ENCODE data around the gene APOBEC3A.

APOBEC3A gene

DNA sequence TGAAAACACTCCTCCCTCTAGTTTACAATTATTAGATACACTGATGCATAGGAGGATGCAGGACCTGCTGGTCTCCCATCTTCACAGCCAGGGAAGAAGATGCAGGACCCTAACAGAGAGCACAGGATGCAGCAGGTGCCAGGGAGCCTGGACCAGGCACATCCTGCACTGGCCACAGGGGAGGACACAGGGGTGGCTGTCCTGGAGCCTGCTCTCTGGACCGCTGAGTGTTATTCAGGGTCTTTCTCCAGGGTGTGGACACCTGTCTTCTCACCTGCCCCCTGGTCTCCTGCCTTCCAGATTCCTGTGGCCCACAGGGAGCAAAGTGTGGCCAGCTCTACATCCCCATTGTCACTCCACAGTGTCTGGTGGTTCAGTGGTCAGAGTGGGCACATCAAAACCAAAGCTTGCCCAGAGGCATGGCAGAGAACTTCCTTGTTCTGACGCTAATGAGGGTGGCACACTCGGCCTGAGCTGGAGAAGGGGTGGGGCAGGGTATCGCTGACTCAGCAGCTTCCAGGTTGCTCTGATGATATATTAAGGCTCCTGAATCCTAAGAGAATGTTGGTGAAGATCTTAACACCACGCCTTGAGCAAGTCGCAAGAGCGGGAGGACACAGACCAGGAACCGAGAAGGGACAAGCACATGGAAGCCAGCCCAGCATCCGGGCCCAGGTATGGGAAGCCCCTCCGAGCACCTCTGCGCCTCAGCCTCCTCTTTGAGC lies at the start of gene APOBEC3A:
TSS of gene APOBEC3A (plus strand) at position 564 of the 725 bp plus-strand sequence. CDS start at position 647, 83 bp downstream.
- DNase-seq (ENCODE audit: low read depth in 3 of 3) = no peak

DNA sequence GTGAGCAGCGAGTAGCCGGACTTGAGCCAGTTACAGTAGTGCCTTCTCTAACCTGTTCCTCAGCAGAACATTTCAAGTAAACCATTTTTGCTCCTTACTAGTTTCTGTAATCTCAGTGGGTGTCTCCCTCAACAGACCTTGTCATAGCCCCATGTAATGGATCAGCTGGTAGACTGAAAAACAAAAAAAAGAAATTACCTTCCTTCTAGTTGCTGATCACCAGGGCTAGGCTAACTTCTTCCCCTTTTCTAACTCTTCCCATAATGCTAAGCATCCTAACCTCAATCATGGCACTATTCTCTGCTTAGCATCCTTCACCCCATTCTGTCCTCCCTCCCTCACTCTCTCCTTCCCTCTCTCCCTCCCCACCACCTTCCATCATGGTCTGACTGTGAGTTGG lies 49.6 kb upstream of the APOBEC3A start:
- DNase-seq (ENCODE audit: low read depth in 3 of 3) = no peak

DNA sequence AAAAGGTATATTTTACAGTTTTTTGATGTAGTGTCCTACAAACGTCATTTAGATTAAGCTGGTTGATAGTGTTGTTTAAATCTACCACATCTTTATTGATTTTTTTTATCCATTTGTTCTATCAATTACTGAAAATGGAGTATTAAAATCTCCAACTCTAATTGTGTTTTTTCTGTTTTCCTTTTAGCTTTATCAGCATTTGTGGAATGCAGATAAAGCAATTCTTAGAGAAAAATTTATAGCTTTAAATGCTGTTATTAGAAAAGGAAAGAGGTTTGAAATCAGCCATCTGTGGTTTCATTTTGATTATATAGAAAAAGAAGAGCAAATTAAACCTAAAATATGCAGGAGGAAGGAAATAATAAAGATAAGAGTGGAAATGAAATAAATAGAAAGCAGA lies 46.0 kb upstream of the APOBEC3A start:
- no peak for DNase-seq (ENCODE audit: low read depth in 3 of 3)

DNA sequence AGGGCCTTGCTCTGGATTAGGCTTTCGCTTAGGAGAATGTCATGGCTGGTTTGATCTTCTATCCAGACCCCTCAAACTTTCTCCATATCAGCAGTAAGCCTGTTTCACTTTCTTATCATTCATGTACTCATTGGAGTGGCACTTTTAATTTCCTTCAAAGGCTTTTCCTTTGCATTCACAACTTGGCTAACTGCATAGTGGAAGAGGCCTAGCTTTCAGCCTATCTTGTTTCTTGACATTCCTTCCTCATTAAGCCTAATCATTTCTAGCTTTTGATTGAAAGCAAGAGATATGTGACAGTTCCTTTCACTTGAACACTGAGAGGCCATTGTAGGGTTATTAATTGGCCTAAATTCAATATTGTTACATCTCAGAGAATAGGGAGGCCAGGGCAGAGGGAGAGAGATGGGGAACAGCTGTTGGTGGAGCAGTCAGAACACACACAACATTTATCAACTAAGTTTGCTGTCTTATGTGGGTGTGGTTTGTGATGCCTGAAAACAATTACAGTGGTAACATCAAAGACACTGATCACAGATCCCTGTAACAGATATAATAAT lies 37.7 kb upstream of the APOBEC3A start:
- DNase-seq (ENCODE audit: low read depth in 3 of 3) = no peak

DNA sequence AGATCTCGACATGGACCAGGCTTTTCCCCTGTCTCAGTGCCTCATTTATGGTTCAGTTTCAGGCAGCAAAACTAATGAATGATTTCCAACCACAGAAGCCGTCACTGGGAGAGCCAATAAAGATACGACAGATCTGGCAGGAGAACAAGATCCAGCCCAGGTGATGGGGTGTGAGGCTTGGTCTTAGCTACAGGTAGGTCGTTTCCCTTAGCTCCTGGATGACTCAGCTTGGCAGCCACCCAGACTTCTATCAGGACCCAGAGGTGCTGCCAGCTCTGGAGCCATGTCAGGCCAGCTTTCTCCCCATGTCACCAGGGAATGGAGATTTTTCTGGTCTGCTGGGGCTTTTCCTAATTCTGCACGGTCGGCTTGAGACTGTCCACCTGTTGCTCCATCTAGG lies 36.3 kb upstream of the APOBEC3A start:
- DNase-seq (ENCODE audit: low read depth in 3 of 3) = no peak

DNA sequence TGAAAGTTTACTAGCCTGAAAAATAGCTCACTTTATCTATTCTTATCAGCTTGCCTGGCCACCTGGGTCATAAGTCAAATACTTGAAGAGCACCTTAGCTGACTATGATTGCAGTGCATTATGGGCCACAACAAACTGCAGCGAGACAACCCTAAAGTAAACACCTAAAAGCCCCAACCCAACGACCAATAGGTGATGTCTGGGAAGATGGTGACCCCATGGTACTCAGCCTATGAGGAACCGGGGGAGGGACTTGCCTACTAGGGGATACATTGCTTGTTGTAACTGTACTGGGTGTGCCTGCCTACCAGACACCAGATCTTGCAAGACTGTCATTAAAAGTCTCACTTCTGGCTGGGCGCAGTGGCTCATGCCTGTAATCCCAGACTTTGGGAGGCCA lies 35.6 kb upstream of the APOBEC3A start:
- DNase-seq (ENCODE audit: low read depth in 3 of 3) = no peak

DNA sequence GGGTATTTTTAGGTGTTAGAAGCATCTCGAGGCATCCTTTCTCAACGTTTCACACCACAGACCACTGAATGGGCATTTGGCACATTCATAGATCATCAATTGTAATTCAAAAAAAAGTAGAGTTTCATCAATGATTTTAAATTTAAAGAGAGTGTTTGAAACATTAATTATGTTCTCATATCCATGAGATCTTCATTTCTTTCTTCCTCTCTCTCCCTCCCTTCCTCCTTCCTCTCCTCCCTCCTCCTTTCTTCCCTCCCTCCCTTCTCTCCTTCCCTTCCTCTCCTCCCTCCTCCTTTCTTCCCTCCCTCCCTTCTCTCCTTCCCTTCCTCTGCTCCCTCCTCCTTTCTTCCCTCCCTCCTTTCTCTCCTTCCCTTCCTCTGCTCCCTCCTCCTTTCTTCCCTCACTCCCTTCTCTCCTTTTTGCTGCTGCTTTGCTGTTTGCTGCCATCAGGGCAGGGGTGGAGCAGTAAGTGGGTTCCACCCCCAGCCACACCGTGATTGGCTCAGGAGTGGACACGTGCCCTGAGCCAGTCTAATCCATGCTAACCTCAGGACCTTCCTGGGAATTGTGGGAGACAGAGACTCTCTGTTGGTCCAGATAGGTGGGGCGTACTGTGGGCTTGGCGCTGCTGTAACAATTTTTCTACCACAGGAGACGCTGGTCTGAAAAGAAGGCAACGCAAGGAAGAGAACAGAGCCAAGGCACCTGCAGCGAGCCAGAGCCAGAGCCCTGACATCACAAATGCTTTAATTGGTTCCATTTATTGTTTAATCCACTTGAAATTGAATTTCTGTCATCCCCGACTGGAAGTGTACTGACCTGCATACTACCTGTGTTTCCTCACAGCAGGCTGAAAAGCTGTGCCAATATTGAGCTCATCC lies 33.7 kb upstream of the APOBEC3A start:
- DNase-seq (ENCODE audit: low read depth in 3 of 3) = no peak

DNA sequence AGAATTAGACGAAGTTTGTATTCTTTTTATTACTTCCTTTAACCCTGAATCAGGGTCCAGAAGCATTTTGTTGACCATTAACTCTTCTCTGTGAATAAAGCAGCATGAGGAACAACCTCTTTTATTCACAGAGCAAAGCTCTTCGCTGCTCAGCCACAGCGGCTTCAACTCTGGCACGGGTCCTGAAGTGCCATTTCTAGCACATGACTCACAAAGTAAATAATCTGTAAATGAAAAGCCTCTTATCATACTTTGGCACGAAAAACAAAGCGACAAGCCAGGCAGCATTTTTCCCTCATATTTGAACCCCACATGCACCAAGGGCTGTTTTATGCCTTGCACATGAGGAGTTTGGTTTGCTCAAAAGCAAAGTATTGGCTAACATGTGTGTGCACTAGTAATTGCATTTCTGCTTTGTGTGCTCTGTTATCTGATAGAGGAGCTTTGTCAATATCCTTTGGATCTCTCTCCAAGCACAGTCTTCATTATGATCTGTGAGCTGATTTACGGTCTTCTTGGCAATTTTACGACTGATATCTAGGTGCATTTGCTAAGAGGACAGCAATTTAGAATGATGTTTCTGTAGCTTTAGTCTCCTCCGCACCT lies 33.0 kb upstream of the APOBEC3A start:
- no peak for DNase-seq (ENCODE audit: low read depth in 3 of 3)

DNA sequence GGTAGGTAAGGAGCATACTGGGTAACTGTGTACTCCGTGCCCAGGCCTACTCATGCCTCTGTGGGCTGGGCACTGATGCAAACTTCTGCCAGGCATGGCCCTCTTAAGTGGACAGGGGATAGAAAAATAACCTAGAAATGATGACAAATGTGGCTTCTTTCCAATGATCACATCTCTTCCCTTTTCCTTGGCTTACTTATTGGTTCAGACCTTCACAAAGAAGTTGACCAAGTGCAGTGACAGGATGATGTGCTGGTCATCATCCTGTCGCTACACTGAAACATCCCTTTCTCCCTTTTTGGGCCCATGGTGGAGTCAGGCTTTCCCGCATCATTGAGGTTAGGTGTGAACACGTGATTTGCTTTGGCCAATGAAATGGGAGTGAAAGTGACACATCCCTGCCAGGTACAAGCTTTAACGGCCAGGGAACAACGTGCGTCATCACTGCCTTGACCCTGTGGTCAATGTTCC lies 31.8 kb upstream of the APOBEC3A start:
- no peak for DNase-seq (ENCODE audit: low read depth in 3 of 3)

DNA sequence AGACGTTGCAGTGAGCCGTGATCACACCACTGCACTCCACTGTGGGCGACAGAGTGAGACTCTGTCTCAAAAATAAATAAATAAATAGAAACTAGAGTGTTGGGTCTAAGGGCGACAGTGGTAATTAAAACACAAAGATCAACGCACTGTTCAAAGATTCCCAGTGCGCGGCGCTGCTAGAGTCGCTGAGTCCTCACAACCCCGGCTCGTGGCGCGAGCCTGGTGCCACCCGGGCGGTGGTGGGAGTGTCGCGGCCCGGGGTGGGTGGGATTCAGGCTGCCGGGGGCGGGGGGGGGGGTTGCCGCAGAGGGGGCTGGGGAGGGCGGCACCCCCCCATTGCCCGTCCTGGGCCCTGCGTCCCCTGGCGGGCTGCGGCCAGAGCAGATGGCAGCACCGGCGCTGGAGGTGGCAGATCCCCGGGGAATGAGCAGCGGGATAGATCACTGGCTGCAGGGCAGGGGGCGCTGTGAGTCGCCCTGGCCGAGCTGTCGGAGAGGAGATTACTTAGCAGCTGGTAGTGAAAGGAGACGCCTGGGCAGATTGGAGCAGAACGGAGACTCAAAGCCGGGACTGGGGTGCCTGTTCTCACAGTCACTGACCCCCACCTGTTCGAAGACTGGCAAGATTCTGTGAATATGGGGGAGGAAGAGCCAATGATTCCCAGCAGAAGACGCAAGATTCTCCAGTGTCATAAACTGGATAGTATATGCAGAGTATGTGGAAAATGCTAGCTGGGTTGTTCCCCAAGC lies 30.2 kb upstream of the APOBEC3A start:
- DNase-seq (ENCODE audit: low read depth in 3 of 3) = peak; percentile 34 to 36 (median 35)

DNA sequence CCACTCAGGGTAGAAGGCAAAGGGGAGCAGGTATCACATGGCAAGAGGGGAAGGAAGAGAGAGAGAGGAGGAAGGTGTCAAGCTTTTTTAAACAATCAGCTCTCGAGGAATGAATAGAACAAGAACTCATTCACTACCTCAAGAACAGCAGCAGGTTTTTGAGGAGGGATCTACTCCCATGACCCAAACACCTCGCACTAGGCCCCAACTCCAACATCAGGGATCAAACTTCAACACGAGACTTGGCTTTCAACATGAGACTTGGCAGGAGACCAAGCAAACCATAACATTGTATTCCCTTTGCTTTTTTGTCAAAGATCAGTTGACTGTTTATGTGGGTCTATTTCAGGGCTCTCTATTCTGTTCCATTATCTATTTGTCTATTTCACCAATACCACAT lies 26.9 kb upstream of the APOBEC3A start:
- no peak for DNase-seq (ENCODE audit: low read depth in 3 of 3)

DNA sequence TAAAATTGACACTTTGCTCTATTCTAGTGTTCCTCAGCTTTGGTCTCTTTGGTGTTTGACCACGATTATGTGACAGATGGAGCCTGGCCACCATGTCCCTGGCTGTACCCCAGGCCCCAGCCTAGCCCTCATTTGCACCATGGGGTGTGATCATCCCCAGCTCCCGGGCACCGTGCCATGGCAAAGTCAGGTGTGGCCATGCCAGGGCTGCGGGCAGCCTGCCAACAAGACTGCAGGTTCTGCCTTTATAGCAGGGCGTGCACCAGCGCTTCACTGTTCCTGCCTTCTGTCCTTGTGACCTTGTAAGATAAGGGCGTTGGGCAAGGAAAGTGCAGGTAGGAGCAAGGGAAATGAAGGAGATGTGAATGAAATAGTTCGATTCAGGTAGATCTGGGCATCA lies 22.4 kb upstream of the APOBEC3A start:
- no peak for DNase-seq (ENCODE audit: low read depth in 3 of 3)

DNA sequence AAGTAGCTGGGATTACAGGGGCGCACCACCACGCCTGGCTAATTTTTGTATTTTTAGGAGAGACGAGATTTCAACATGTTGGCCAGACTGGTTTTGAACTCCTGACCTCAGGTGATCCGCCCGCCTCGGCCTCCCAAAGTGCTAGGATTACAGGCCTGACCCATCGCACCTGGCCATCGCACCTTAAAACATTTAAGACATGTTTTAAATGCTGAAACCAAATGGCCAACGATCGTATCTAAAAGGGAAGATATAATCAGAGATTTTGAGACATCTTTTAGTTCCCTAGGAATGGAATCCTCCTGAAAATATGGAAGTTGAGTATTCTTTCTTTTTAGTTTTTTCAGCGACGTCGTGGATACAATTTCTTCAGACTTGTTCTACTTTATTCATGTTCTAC lies 21.8 kb upstream of the APOBEC3A start:
- no peak for DNase-seq (ENCODE audit: low read depth in 3 of 3)

DNA sequence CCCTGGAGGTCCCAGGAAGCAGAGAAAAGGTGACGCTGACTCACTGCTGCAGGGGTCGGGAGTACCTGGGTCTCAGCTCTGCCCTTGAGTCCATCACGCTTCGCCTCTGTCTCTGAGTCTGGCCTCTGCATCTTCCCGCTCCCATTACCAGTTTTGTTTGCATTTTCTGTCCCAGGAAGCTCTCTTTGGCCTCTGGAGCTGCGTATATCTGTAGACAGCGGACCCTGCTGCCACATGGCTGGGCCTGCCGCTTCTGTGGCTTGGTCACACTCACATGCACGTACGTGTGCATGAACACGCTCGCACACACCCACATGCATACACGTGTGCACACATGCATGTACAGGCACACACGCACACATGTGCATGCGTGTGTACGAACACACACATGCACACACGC lies 20.8 kb upstream of the APOBEC3A start:
- no peak for DNase-seq (ENCODE audit: low read depth in 3 of 3)

DNA sequence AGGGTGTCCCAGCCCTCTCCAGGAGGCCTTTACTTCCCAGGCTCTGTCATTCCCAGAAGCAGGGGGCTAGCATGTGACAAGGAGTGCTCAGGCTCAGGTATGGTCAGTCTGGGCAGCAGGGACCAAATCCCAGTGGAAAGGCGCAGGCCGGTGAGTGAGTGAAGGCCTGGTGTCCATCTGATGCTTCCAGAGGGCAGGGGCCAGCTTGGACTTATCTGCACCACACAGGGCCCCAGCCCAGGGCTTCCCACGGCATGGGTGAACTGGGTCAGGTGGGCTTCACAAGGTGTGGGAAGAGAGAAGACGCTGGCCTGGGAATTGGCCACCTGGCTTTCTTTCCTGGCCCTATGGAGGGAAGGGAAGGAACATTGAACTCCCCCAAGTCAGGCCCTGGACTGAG lies 20.4 kb upstream of the APOBEC3A start:
- DNase-seq (ENCODE audit: low read depth in 3 of 3) = no peak

DNA sequence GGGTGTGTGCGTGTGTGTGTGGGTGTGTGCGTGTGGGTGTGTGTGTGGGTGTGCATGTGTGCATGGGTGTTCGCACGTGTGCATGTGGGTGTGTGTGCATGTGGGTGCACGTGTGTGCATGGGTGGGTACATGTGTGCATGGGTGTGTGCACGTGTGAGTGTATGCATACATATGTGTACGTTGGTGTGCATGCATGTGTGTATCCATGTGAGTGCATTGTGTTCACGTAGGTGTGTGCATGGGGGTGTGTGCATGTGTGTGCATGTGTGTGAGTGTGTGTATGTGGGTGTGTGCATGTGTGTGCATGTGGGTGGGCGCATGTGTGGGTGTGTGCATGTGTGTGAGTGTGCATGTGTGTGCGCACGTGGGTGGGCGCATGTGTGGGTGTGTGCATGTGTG lies 19.9 kb upstream of the APOBEC3A start:
- no peak for DNase-seq (ENCODE audit: low read depth in 3 of 3)

DNA sequence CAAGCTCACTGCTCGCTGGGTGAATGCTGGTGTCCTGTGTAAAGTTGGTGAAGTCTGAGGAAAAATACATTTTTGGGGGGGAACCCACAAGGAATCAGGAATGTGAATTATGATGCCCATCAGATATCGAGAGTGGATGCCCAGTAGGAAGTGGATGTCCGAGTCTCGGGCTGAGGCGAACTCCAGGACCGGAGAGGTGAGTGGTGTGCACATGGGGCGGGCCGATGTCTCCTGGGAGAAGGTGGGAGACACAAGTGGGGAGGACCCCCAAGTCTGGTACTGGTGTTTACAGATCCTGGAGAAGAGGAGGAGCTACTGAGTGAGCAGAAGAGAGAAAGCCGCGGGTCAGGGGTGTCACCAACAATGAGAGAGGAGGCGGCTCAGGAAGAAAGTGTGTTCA lies 19.2 kb upstream of the APOBEC3A start:
- no peak for DNase-seq (ENCODE audit: low read depth in 3 of 3)

DNA sequence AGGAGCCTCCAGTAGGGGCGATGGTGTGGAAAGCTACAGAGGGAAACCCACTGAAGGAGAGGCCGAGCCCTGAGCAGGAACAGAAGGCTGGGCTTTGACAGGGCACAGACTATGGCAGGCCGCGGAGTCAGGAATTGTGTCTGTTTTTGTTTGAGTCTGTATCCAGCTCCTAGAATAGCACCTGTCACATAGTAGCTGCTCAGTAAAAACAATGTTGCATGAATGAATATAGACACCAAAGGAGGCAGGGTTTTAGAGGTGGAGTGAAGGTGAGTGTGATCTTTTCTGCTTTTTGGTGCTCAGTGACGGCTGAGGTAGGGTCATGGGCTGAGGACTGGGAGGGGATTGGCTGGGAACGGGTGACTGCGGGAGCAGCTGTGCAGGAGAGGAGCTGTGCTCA lies 18.5 kb upstream of the APOBEC3A start:
- DNase-seq (ENCODE audit: low read depth in 3 of 3) = no peak

DNA sequence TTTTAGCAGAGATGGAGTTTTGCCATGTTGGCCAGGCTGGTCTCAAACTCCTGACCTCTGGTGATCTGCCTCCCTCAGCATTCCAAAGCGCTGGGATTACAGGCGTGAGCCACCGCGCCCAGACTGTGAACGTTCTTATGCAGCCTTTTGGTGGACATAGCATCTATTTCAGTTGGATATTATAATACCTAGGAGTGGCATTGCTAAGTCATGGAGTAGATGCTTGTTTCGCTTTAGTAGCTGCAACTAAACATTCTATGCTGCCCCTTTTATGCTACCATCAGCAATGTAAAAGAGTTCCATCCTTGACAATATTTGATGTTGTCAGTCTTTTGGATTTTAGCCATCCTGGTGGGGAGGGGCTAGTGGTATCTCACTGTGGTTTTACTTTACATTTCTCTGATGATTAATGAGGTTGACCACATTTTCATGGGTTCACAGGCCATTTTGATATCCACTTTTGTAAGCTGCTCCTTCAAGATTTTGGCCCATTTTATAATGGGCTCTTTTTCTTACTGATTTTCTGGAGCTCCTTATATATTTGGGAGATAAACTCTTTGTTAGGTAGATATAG lies 16.5 kb upstream of the APOBEC3A start:
- no peak for DNase-seq (ENCODE audit: low read depth in 3 of 3)

DNA sequence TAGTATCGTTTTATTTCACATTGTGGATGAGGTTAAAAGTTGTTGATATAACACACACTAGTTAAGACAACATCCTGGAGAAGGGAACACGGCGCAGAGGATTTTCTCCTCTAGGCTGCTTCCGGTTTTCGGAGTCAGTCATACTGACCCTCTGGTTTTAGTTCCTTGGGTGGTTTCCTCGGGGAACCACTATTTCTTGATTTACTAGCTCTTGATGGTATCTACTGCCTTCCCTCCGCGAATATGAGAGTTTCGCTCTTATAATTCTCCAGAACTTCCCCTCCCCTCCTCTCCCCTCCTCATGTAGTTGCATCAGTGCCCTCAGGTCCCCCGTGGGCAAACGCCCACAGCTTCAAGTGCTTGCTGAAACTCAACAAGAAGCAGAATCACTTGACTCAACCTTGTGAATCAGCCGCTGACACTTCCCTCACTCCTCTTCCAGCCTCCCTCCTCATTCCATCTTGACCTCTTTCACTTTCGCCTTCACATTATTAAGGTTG lies 15.9 kb upstream of the APOBEC3A start:
- peak; percentile 58 to 80 (median 70) for DNase-seq (ENCODE audit: low read depth in 3 of 3)

DNA sequence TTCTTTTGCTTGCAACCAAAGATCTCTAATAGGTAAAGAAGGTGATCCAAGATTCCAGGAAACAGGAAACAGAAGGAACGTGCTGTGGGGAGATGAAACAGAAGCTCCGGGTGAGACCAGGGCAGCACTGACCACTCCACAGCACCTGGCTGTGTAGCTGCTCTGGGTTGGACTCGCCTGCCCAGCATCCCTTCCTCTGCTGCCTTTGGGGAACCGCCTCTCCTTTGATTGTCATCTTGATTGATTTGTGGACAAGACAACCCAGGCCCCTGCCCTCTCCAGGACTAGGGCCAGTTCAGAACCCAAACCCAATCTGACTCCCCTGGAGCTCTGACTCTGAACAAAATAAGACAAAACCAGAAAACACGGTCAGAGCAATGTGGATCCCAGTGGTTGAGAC lies 14.7 kb upstream of the APOBEC3A start:
- DNase-seq (ENCODE audit: low read depth in 3 of 3) = no peak
